H1 (cell line): ENCODE data around the gene YIPF5.

Experiments
- MAFK ChIP-seq: IDR thresholded peaks from 2 replicates; pipeline ENCODE4 v1.6.1; 2012; ENCODE audit warnings: low read depth, mild to moderate bottlenecking, improper control_type of control experiment, low read length
- RAD21 ChIP-seq, 2 experiments: IDR thresholded peaks in 1 of 2; conservative IDR thresholded peaks in 1 of 2; 2 replicates each; pipeline ENCODE4 v1.6.1; 2011; ENCODE audit warnings: low read depth in 2 of 2, low read length in 2 of 2, improper control_type of control experiment in 1 of 2, inconsistent platforms in 1 of 2, mild to moderate bottlenecking in 1 of 2, moderate library complexity in 1 of 2
- ZNF274 ChIP-seq: IDR thresholded peaks from 2 replicates; pipeline ENCODE4 v1.7.0; 2012; ENCODE audit warnings: low read length, borderline replicate concordance; ENCODE audit errors: extremely low read depth
- TF ChIP-seq, protein P1 (sequence below): IDR thresholded peaks from 2 replicates; pipeline ENCODE4 v1.6.1; 2011; ENCODE audit warnings: low read length, improper control_type of control experiment
- TF ChIP-seq, protein P2 (sequence below), 3 experiments: IDR thresholded peaks; 1 replicate in 2 of 3; 2 replicates in 1 of 3; pipeline versions ENCODE4 v1.5.1 to v1.6.1; 2011; ENCODE audit warnings: low read length in 3 of 3, mild to moderate bottlenecking in 3 of 3, inconsistent platforms in 2 of 3, low read depth in 1 of 3, moderate library complexity in 1 of 3; ENCODE audit not compliant: insufficient read depth in 1 of 3; ENCODE audit errors: control extremely low read depth in 1 of 3

GRCh38 chr5:144183254-144183889, 12.9 kb upstream of the YIPF5 start:
- peak in 1 of 2 experiments; percentile 28; a peak in 2 of 4 replicates for TF ChIP-seq RAD21 (IDR thresholded peaks at IDR 0.05 in 1 of 2, conservative IDR thresholded peaks at IDR 0.05 in 1 of 2; ENCODE audit: low read depth in 2 of 2, low read length in 2 of 2)
- TF ChIP-seq, protein P1, sequence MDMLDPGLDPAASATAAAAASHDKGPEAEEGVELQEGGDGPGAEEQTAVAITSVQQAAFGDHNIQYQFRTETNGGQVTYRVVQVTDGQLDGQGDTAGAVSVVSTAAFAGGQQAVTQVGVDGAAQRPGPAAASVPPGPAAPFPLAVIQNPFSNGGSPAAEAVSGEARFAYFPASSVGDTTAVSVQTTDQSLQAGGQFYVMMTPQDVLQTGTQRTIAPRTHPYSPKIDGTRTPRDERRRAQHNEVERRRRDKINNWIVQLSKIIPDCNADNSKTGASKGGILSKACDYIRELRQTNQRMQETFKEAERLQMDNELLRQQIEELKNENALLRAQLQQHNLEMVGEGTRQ = no peak
- TF ChIP-seq, protein P2, sequence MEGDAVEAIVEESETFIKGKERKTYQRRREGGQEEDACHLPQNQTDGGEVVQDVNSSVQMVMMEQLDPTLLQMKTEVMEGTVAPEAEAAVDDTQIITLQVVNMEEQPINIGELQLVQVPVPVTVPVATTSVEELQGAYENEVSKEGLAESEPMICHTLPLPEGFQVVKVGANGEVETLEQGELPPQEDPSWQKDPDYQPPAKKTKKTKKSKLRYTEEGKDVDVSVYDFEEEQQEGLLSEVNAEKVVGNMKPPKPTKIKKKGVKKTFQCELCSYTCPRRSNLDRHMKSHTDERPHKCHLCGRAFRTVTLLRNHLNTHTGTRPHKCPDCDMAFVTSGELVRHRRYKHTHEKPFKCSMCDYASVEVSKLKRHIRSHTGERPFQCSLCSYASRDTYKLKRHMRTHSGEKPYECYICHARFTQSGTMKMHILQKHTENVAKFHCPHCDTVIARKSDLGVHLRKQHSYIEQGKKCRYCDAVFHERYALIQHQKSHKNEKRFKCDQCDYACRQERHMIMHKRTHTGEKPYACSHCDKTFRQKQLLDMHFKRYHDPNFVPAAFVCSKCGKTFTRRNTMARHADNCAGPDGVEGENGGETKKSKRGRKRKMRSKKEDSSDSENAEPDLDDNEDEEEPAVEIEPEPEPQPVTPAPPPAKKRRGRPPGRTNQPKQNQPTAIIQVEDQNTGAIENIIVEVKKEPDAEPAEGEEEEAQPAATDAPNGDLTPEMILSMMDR (IDR thresholded peaks at IDR 0.05; ENCODE audit: control extremely low read depth in 1 of 3, insufficient read depth in 1 of 3, low read depth in 1 of 3, low read length in 3 of 3) = peak in 1 of 3 experiments; percentile 47; a peak in 2 of 4 replicates
- TF ChIP-seq MAFK = no peak
- TF ChIP-seq ZNF274 = no peak
